ENCODE results near the gene TMEM198.

- no peak for TF ChIP-seq EZH2 (IDR thresholded peaks at IDR 0.05)
- no peak for TF ChIP-seq POLR2AphosphoS5 (IDR thresholded peaks at IDR 0.05; ENCODE audit: borderline replicate concordance, low read depth, low read length)
Observed at GRCh38 chr2:219576505-219577388, 32.9 kb downstream of the TMEM198 start.

Data from SK-N-MC (cell line).